GM12801 (cell line): ENCODE data around the gene CIDEB.

Source experiments
- CTCF ChIP-seq: IDR thresholded peaks from one replicate; pipeline ENCODE4 v1.5.1; 2011; ENCODE audit warnings: control low read depth; ENCODE audit not compliant: insufficient read length; ENCODE audit errors: extremely low read depth

The CIDEB gene

GRCh38 chr14:24255931-24256711 lies 51.7 kb downstream of the CIDEB start:
- no peak for TF ChIP-seq CTCF

- no peak for TF ChIP-seq CTCF
These were observed 52.3 kb downstream of the CIDEB start for GRCh38 chr14:24255438-24255837.
